ENCODE measurements around the gene OSM.
A peak's percentile ranks its signal among the peaks of the same experiment; 100 is the strongest.

OSM gene

GRCh38 chr22:30266445-30267381, at the start of gene OSM:
Gene OSM (minus strand): TSS chr22:30266851. CDS start chr22:30266799, 52 bp downstream.
- DNase-seq = no peak

GRCh38 chr22:30315962-30316576, 49.4 kb upstream of the OSM start:
- DNase-seq = no peak

- DNase-seq = no peak
These were observed 48.3 kb upstream of the OSM start for GRCh38 chr22:30314915-30315314.

DNA sequence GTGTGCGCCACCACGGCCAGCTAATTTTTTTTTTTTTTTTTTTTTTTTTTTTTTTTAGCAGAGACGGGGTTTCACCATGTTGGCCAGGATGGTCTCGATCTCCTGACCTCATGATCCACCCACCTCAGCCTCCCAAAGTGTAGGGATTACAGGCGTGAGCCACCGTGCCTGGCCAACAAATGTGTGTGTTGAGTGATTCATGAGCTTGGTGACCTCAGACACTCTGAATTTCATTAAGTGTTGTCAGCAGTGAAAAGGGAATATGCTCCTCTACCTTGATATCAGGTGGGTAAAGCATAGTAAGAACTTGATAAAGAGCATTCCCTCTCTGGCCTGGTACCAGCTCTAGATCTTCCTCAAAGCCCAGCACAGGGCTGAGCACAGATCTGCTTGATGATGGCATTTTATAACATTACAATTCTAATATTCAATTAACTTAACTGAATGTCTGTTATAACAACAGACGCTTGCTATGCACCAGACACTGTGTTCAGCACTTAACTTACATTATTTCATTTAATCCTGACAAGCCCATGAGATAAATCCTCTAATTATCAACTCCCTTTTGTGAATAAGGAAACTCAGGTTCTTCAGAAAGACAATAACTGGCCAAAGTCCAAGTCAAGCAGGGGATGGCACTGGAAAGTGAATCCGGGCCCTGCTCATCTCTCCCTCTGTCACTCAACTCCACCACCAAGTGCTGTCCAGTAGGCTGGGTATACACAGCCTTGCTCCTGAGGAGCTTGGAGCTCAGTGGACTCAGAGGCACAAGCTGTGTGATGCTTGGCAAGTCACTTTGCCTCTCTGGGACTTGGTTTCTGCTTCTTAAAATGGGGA, 47.1 kb upstream of the OSM start:
- DNase-seq = no peak

DNA sequence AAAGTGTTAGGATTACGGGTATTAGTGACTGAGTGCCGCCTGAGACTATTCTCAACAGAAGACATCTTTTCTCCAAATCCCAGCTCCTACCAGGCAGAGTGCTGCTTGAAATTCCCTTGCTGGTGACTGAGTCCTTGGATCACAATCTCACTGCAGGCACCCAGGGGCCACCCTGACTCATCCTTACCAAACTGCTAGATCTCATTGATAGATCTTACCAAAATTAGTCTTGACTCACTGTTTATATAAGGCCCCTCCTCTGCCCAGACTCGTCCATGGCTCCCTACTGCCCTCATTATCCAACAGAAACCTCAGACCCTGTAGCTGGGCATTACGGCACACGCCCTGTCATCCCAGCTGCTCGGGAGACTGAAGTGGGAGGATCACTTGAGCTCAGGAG, 45.4 kb upstream of the OSM start:
- DNase-seq = no peak

DNA sequence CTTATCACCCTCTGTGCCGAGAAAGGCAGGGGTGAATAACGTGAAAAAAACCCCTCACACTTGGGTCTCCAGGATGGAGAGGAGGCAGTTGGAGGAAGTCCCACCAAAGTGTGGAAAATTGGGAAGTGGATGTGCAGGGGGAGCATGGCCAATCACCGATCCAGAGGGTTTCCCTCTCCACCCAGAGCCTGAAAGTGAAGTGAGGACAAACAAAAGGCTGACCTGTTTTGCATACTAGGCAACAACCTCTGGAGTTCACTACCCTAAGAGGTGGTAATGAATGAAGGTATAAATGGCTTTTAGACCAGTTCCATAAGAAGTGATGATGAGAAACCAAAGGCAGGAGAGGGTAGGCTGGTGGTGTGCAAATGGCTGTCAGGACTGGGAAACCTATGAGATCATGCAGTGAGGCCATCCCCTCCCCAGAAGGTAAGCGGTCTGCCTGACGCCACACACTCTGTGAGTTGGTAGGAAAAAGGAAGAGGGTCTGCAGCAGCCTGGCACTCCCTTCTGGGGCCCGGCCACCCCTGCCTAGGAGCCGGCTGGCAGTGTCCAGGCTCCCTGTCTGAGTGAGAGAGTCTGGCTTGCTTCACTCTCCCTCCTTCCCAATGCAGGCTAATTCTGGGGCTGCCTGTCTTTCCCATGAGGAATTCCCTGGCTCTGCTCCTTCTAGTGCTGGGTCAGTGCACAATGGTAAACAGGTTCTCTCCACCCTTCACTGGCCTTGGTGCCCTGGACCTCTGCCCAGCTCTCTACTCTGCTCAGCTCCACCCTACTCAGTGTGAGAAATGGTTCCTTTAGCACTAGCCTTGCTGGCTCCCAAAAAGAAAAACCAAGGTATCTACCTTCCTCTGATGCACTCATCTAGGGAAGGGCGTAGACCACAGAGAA, 44.5 kb upstream of the OSM start:
- peak in 1 of 2 experiments; percentile 32 for DNase-seq

- DNase-seq = no peak
These were observed 43.5 kb upstream of the OSM start for GRCh38 chr22:30309951-30310741.

DNA sequence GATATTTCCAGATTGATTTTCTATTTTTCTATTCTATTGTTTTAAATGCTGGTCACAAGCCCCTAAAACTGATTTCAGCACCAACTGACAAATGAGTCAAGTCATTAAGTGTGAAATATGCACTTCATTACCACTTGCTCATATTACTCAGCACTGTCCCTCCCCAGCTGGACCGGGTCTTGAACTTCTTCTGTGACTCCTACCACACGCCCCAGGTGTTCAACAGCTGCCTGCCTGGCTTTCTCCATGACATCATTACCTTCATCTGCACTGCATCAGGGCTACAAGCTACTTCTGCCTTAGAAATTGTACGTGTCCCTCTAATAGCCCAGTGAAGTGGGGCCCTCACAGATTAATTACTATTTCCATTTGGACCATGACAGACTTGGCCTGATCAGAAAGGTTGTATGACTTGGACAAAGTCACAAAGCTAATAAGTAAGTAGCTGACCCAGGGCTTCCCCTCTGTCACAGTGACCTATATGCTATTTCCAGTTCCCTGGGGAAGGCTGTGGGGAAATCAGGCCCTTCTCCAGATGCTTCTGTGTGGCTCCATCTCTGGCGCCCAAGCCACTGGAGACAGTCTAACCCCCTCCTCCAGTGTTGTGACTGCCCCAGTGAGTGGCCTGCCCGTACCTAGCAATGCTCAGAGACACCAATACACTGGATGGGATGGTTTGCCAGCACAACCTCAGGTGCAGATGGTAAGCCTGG, 42.0 kb upstream of the OSM start:
- no peak for DNase-seq

DNA sequence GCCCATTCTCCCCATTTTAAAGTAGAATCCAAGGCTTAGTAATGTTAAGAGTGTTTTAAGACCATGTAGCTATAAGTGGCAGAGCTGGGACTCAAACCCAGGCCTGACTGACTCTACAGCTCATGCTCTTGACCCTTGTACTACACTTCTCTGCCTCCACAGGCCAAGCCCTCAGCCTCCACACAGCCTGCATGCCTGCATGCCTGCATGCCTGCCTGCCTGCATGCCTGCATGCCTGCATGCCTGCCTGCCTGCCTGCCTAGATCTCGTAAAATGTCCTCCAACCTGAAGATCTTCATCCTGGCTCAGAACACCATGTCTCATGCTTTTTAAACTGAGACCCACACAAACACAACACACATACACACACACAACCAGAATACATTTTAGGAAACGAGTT, 41.4 kb upstream of the OSM start:
- no peak for DNase-seq

DNA sequence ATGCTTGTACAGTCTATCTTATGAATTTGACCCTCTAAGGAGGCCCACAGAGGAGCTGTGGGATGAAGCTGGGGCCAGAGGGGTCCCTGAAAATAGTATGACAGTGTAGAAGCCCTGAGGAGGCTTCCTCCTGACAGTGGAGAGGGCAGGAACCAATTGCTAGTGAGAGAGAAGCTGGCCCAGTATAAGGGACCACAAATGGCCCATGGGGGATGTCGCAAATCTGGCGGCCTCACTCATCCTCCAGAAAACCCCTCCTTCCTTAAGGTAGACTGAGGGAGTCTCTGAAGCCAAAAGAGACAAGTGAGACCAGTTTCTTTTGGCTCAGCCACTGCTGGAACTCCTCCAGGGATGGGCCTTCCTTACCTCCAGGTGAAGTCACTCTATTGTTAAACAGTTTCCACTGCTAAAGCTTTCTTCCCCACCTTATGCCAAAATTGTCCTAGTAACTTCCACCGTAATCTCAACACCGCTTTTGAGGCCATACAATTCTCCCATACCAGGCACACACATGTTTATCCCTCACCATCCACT, 40.5 kb upstream of the OSM start:
- no peak for DNase-seq

- DNase-seq = no peak
These were observed 40.0 kb upstream of the OSM start for GRCh38 chr22:30306627-30307011.

DNA sequence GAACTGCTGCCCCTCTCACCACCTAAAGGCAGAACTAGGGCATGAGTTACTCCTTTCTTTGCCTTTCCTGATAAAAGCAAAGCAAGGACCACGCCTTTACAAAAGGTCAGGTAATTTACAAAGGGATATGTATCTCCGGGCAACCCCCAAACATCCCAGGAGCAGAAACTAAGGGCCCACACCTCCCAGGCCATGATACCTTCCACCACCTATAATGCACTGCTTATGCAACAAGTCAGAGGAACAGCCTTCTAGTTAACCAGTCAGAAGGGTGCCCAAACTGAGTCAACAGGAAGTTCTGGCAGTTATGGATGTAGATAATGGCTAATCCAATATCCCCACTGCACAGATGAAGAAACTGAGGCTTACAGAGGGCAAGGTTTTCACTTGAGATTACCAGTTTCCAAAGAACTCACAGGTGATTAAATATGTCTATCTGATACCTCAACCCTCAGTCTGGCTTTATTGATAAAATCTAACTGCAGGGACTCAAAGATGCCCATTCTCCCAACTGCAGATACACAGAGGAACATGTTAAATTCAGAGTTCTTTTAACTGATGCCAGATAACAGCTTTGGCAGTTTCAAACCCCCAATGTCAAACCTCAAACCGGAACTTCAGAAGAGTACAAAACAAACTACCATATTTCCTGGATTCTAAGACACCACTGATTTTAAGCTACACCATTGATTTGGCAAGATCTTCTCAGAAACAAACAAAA, 39.4 kb upstream of the OSM start:
- DNase-seq = no peak

- no peak for DNase-seq
These were observed 38.9 kb upstream of the OSM start for GRCh38 chr22:30305519-30305905.

GRCh38 chr22:30304495-30305244, 38.0 kb upstream of the OSM start:
- DNase-seq = no peak

GRCh38 chr22:30302810-30303138, 36.1 kb upstream of the OSM start:
- DNase-seq = no peak

DNA sequence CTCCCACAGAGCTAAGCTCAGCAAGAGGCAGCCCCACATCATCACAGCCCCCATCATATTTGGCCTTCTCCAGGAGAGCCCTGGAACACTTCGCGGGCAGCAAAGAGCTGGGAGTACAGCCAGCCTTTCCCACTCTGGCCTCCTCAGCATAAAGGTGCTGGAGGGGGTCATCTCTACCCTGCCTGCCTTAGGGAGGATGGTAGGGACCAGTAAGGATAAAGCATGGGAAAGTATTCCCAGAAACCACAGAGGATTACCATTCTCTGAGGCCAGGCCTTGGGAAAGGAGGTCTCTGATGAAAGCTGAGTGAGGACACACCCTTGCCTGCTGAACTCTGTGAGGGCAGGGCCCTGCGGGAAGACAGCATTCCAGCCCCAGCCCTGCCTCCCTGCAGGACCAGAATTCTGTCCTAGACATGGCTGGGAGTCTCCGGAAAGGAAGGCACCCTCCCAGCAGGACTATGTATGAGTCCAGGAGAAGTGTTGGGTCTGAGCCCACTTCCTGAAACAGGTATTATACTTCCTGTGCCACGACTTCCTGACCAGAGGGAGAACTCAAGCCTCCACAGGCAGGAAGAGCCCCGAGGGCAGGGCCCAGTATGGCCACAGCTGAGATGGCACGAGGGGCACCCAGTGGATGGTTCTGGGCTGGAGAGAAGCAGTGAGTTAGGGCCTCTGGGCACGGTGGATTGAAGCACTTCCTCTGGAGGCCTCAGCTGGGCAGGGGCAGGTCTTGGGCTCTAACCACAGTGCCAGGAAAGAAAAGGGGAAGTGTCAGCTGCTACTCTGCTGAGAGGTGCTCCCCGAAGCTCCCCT, 35.6 kb upstream of the OSM start:
- no peak for DNase-seq

DNA sequence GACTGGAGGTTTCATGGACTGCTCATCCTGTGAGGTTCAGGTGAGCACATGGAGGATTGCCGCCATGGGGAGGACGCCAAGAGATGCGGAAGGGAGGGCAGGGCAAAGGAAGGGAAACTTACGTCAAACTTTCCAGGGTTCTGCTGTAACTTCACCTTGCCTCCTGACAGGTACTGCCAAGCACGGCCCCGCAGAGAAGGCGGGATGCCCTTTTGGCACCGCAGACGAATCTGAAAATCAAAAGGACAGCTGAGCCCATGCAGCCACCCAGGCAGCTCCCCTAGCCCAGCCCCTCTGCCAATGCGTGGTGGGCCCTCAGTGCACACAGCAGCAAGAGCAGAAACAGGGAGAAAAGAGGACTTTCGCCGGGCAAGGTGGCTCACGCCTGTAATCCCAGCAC, 32.7 kb upstream of the OSM start:
- no peak for DNase-seq

DNA sequence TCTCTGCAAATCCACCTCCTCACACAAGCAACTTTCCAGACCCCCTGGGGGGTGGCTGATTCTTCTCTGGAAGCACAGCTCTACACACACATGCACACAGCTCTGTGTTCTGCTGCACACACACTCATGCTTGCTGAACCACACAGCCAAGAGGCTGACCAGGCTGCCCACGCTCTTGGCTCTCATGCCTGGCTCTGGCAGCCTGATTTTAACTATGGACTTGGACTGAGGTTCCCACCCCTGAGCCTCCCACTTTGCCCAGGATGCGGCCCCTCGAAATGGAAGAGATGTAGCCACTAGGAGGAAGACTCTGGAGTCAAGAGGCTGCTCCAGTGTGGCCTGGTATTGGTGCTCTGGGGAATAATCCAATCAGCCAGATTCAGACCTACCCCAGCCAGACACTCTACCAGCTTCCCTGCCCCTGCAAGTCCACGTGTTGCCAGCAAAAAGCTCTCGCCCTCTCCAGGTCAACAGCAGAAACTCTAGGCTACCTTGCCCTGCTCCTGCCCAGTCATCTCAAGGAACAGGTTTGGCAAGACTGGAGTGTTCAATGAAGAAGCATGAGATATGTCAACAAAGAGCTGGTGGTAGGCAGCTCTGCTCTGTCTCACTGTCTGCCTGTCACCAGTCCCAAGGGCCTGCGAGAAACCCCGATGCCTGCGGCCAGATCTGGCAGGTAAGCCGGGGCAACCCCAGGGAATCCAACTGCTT, 31.5 kb upstream of the OSM start:
- no peak for DNase-seq

Data from NCI-H526 (cell line).